OCI-LY1 (cell line): ENCODE results near the gene MTCP1.

Experiments
- H2AFZ ChIP-seq: fragments of 200-600 bp; sonication (generic), shearing (Covaris generic); 2 replicates; pipeline ENCODE4 v1.6.0; 2014; ENCODE audit warnings: antibody characterized with exemption, mild to moderate bottlenecking, low read length
- H3F3A ChIP-seq: fragments of 200-600 bp; sonication (generic), shearing (Covaris generic); 2 replicates; pipeline ENCODE4 v1.6.0; 2014; ENCODE audit warnings: mild to moderate bottlenecking, antibody characterized with exemption, low read length, moderate library complexity; ENCODE audit not compliant: insufficient read depth
- H3K27ac ChIP-seq: fragments of 200-600 bp; sonication (generic); 2 replicates; pipeline ENCODE4 v1.5.1; 2014; ENCODE audit warnings: low read length, mixed run types, mild to moderate bottlenecking, low read depth; ENCODE audit not compliant: poor library complexity, severe bottlenecking
- H3K27me3 ChIP-seq: fragments of 200-600 bp; sonication (generic); 2 replicates; pipeline ENCODE4 v1.6.0; 2014; ENCODE audit warnings: antibody characterized with exemption, mild to moderate bottlenecking, low read length, moderate library complexity; ENCODE audit not compliant: insufficient read depth
- H3K36me3 ChIP-seq: fragments of 200-600 bp; sonication (generic); 2 replicates; pipeline ENCODE4 v1.6.1; 2014; ENCODE audit warnings: mild to moderate bottlenecking, antibody characterized with exemption, low read length, moderate library complexity, mixed read lengths; ENCODE audit not compliant: insufficient read depth
- H3K4me1 ChIP-seq: fragments of 200-600 bp; sonication (generic); 2 replicates; pipeline ENCODE4 v1.5.1; 2014; ENCODE audit warnings: mild to moderate bottlenecking, low read length, moderate library complexity; ENCODE audit not compliant: insufficient read depth, severe bottlenecking
- H3K4me2 ChIP-seq: fragments of 200-600 bp; sonication (generic), shearing (Covaris generic); 2 replicates; pipeline ENCODE4 v1.6.1; 2014; ENCODE audit warnings: low read length
- H3K4me3 ChIP-seq: fragments of 200-600 bp; sonication (generic); 2 replicates; pipeline ENCODE4 v1.5.1; 2014; ENCODE audit warnings: low read length, low read depth, mild to moderate bottlenecking, mixed read lengths; ENCODE audit not compliant: poor library complexity, severe bottlenecking
- H3K79me2 ChIP-seq: fragments of 200-600 bp; shearing (Covaris generic); 2 replicates; pipeline ENCODE4 v1.6.1; 2016; ENCODE audit warnings: mixed run types, low read length, mixed read lengths; ENCODE audit not compliant: insufficient read depth
- H3K9ac ChIP-seq: fragments of 200-600 bp; sonication (generic), shearing (Covaris generic); 2 replicates; pipeline ENCODE4 v1.6.1; 2014; ENCODE audit warnings: mild to moderate bottlenecking, low read length, mixed read lengths
- H3K9me2 ChIP-seq: fragments of 200-600 bp; sonication (generic), shearing (Covaris generic); 2 replicates; pipeline ENCODE4 v1.6.1; 2014; ENCODE audit warnings: low read depth, mild to moderate bottlenecking, low read length, mixed read lengths
- H3K9me3 ChIP-seq: fragments of 200-600 bp; shearing (Covaris generic); 2 replicates; pipeline ENCODE4 v1.6.1; 2014; ENCODE audit warnings: low read length, mixed read lengths
- H4K20me1 ChIP-seq: fragments of 200-600 bp; sonication (generic), shearing (Covaris generic); 2 replicates; pipeline ENCODE4 v1.6.0; 2016; ENCODE audit warnings: mild to moderate bottlenecking, low read length; ENCODE audit not compliant: insufficient read depth
- EZH2 ChIP-seq: fragments of 200-600 bp; sonication (generic), shearing (Covaris generic); IDR thresholded peaks from 2 replicates; pipeline ENCODE4 v1.8.0; 2017; ENCODE audit warnings: borderline replicate concordance, mixed run types, mild to moderate bottlenecking, antibody characterized with exemption, low read length, moderate library complexity, mixed read lengths
- TF ChIP-seq, protein P1 (sequence below): fragments of 200-600 bp; sonication (generic), shearing (Covaris generic); IDR thresholded peaks from 2 replicates; pipeline ENCODE4 v1.5.1; 2017; ENCODE audit warnings: mild to moderate bottlenecking, antibody characterized with exemption, low read length, moderate library complexity, mixed read lengths

MTCP1 gene

DNA sequence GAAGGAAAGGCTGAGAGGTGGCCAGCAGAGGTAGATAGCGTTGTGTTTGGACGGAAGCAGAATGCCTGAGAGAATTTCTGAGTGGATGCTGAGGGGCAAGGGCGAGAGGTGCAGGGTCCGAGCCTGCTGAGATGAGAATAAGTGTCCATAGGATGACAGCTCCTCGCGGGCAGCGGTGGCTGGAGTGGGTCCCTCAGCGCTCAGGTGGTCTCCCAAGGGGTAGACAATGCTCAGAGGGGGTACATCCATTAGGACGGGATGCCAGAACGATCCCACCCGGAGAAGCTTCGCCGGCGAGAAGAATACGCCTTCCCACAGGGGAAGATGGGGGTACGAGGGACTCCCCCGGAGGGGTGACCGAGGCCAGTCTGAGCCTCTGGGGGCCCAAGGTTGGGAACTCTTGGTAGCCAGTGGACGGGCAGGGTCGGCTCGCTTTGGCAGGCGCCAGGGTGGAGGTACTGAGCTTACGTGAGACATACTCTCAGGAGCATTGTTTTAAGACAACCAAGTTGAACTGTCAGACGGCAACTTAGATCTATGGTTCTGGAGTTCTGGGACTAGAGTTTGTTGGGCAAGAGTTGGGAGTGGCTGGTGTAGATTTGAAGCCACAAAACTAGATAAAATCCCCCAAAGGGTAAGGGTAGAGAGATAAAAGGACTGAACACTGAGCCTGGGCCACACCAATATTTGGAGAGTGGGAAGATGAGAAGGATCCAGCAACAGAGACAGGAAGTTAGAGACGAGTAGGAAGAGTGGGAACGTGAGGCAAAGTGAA lies 16.2 kb upstream of the MTCP1 start:
- Histone ChIP-seq H3K79me2 (no peaks in the 10 kb centered on the region), H4K20me1 (no peaks in the 10 kb centered on the region), H3K9ac (no peak overlapping the region), H3K36me3 (peaks cover 22% of the 10 kb centered on the region; the same call in 1 of the 2 replicates), H3K27ac (no peak overlapping the region), H3K4me3 (no peak overlapping the region), H2AFZ (no peak overlapping the region), H3K9me2 (no peaks in the 10 kb centered on the region), H3F3A (no peaks in the 10 kb centered on the region), H3K27me3 (no peaks in the 10 kb centered on the region), H3K4me2 (no peak overlapping the region), H3K9me3 (no peaks in the 10 kb centered on the region), H3K4me1 (no peaks in the 10 kb centered on the region)
- TF ChIP-seq, protein P1, sequence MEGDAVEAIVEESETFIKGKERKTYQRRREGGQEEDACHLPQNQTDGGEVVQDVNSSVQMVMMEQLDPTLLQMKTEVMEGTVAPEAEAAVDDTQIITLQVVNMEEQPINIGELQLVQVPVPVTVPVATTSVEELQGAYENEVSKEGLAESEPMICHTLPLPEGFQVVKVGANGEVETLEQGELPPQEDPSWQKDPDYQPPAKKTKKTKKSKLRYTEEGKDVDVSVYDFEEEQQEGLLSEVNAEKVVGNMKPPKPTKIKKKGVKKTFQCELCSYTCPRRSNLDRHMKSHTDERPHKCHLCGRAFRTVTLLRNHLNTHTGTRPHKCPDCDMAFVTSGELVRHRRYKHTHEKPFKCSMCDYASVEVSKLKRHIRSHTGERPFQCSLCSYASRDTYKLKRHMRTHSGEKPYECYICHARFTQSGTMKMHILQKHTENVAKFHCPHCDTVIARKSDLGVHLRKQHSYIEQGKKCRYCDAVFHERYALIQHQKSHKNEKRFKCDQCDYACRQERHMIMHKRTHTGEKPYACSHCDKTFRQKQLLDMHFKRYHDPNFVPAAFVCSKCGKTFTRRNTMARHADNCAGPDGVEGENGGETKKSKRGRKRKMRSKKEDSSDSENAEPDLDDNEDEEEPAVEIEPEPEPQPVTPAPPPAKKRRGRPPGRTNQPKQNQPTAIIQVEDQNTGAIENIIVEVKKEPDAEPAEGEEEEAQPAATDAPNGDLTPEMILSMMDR = no peak
- no peak for TF ChIP-seq EZH2

- Histone ChIP-seq H2AFZ (no peak overlapping the region), H3K9ac (no peak overlapping the region), H3F3A (no peaks in the 10 kb centered on the region), H3K9me2 (no peaks in the 10 kb centered on the region), H3K27ac (no peak overlapping the region), H3K4me3 (no peak overlapping the region), H3K79me2 (no peaks in the 10 kb centered on the region), H3K4me2 (no peak overlapping the region), H4K20me1 (no peaks in the 10 kb centered on the region), H3K4me1 (no peaks in the 10 kb centered on the region), H3K27me3 (no peaks in the 10 kb centered on the region), H3K9me3 (no peaks in the 10 kb centered on the region), H3K36me3 (peaks cover 22% of the 10 kb centered on the region; the same call in 1 of the 2 replicates)
- TF ChIP-seq, protein P1 = peak; percentile 57
- TF ChIP-seq EZH2 = no peak
Observed at GRCh38 chrX:155086202-155086840, 15.4 kb upstream of the MTCP1 start.

GRCh38 chrX:155071694-155072280 lies 851 bp upstream of the MTCP1 start:
- Histone ChIP-seq H3K27ac (peak overlapping the region; percentile 78), H3K4me2 (peak overlapping the region; percentile 88), H3K4me1 (peaks cover 41% of the 10 kb centered on the region), H3K9ac (peak overlapping the region; percentile 100), H3K9me3 (no peaks in the 10 kb centered on the region), H3K27me3 (no peaks in the 10 kb centered on the region), H3K79me2 (peaks cover 32% of the 10 kb centered on the region), H3K9me2 (no peaks in the 10 kb centered on the region), H4K20me1 (no peaks in the 10 kb centered on the region), H2AFZ (no peak overlapping the region), H3F3A (no peaks in the 10 kb centered on the region), H3K36me3 (peaks cover 9% of the 10 kb centered on the region), H3K4me3 (peak overlapping the region; percentile 99)
- TF ChIP-seq EZH2 = no peak
- TF ChIP-seq, protein P1 = no peak
